GM19240 (cell line): ENCODE data around the gene MTCL3.

Experiments used
- DNase-seq: peaks from one replicate; pipeline ENCODE4 v3.0.0; 2011; ENCODE audit warnings: low spot score; ENCODE audit not compliant: insufficient read length

MTCL3 gene

DNA sequence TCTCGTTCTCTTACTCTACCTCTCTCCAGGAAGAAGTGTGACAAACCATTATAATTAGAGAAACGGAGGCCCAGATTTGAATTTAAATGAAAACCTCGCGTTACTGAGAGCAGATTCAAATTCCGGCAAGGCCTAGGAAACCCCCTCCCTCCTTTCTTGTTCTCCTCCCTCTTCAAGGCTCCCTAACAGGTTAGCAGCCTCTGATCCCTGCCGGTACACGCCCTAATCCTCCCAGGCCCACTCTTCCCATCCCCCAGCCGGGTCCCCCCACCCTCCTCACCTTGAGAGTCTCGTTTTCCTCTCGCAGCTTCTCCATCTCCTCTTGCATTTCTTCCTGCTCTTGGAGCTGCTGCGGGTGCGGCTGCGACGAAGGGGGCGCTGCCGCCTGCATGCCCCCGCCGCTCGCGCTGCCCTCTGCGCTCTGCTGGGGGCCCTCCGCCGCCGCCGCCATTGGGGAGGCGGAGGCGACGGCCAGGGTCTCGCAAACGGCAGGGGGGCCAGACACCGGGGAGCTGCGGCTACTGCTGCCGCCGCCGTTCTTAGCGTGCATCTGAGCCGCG lies 3.8 kb downstream of the MTCL3 start:
- DNase-seq: no peak

DNA sequence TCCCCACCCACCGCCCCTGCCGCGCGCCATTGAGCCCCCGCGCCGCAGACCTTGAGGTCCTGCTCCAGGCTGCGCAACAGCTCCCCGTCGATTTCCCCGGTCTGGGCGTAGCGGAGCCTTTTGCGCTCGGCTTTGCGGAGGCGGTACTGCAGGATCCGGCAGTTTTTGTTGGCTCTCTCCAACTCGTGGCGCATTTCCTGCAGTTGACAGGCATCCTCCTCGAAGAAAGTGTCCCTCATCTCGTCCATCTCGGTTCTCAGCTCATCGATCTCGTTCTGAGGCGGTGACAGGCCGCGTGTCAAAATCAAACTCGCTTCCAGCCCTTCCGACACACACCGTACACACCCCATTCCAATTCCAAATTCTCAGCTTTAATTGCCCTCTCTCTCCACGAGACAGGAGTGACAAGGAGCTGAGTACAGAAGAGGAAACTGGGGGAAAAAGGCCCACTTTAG lies 4.3 kb downstream of the MTCL3 start:
- no peak for DNase-seq

DNA sequence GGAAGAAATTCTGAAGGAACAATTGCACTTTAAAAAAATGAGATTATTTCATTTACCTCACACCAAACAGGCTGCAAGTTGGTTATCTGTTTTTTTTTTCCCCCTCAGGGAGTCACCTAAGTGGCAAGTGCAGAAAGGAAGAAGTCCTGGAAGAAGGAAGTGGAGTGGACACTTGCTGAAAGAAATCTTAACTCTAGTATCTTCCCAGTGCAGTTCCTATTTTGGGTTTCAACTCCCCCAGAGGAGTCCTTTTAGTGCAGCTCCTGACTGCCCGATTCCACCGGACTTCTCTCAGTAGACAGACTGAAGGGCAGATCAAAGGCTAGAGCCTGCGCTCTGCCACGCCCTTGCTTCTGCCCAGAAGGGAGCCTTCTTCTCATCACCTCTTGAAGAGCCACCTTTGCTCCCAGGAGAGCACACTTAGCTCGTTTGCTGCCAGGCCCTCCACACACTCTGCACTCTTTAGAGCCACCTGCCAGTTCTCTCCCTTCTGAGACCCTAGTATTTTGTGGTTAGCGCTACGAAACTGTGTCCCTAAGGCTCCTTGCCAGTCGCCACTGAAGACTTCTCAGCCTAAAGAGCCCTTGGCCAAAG lies 4.9 kb downstream of the MTCL3 start:
- no peak for DNase-seq

DNA sequence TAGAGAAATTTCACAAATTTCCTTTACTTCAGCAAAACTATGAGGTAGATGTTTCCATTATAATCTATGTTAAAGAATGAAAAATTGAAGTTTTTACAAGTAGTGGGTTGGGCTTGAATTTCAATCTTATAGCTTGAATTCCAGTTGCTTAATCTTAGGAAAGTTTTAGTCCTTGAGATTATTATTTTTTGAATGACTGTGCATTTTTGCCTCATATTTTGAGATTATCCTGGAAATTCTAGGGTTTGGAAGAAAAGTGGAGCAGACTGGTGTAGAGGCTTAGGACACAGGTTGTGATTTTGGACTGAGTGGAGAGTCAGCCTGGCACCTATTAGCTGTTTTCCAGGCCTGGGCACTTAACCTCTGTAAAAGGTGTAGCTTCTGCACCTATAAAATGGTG lies 5.7 kb downstream of the MTCL3 start:
- DNase-seq: no peak

DNA sequence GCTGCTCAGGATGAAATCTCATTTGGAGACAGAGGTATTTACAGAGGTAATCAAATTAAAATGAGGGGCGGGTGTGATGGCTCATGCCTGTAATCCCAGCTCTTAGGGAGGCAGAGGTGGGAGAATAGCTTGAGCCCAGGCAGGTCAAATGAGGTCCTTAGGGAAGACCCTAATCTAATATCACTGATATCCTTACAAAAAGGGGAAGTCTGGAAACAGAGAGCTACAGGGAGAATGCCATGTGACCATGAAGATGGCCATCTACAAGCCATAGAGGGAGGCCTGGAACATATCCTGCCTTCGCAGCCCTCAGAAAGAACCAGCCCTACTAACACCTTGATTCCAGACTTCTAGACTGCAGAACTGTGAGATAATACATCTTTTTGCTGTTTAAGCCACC lies 8.3 kb downstream of the MTCL3 start:
- DNase-seq: no peak

DNA sequence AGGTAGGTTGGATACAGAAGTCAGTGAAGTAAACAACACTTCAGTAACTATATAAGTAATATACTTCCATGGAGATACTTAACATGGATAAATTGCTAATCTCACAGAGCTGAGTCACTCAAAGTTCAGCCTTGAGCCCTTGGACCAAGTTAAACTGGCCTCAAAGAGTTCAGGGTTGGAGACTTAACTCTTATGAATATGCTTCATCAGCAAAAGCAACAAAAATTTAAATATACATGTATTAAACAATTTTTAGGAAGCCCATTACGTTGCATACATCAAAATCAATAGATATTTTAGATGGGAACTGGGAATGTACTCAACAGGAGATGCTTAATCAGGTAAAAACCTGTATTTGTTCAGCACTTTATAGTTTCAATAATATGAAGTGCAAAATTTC lies 12.2 kb downstream of the MTCL3 start:
- DNase-seq: no peak

DNA sequence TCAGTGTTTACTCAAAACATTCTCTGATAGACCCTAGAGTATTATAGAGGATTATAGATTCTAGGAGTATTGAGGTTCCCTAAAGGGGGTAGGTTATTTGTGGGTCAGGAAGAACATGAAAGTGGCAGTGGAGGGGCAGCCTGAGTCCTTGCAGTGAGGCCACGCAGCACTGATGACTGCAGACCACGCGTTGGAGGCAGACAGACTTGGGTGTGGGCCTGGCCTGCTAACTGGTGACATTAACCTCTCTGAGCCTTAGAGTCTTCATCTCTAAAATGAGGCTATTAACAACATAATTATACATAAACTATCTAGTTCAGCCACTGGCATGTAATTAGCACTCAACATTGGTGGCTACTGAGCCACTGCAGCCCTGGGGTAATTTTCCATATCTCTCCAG lies 16.1 kb downstream of the MTCL3 start:
- no peak for DNase-seq

DNA sequence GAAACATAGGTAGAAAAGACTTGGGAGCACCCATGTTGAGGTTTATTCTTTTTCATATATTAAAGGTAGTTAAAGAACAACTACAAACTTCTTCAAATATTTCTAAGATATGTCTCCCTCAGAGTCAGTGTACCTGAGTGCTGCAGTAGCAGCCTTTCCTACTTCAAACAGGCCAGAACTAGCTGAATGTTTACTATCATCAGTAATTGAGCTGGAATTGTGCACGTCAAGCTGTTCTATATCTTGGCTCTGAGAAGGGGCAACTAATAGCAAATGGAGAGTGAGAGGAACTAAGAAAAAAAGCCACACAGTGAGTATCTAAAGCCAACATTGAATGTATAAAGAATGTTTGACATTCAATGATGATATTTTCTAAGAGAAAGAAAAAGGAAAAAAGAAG lies 21.7 kb downstream of the MTCL3 start:
- no peak for DNase-seq

DNA sequence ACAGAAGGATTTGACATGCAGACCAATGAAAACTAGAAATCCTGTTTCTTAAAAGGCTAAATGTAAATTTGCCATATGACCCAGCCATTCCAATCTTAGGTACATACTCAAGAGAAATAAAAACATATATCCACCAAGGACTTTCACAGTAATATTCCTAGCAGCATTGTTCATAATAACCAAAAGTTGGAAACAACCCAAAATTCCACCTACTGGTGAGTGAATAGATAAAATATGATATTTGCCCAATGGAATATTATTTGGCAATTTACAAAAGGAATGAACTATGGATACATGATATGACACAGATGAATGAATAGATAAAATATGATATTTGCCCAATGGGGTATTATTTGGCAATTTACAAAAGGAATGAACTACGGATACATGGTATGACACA lies 22.7 kb downstream of the MTCL3 start:
- DNase-seq: no peak

DNA sequence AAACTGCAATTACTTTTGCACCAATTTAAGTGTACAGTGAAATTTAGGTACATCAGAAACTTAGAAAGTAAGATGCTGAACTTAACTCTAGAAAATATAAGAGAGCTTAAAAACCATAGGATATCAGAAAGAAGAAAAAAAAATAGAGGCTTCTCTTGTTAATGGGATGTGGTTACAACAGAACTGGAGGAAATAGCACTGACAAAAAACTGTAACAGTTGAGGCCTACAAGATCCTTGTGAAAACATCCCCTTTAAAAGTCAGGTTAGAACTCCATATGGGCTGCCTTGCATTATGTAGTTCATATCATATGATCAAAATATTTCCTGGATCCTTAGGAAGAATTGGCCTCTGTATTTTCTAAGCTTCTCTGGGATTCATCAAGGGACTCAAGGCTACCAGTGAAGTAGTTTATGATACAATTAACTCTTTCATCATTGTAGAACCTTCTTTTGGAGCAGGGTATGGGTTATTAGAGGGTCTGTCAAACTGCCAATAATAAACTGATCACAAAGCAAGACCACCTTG lies 24.8 kb downstream of the MTCL3 start:
- DNase-seq: no peak

DNA sequence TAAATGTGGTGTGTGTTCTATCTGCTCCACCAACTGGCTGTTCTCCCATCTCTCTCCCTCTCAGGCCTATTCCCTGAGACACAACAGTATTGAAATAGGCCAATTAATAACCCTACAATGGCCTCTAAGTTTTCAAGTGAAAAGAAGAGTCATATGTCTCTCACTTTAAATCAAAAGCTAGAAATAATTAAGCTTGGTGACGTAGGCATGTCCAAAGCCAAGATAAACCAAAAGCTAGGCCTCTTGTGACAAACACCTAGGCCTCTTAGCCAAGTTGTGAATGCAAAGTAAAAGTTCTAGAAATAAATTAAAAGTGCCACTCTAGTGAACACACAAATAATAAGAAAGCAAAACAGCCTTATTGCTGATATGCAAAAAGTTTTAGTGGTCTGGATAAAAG lies 29.9 kb downstream of the MTCL3 start:
- DNase-seq: no peak

DNA sequence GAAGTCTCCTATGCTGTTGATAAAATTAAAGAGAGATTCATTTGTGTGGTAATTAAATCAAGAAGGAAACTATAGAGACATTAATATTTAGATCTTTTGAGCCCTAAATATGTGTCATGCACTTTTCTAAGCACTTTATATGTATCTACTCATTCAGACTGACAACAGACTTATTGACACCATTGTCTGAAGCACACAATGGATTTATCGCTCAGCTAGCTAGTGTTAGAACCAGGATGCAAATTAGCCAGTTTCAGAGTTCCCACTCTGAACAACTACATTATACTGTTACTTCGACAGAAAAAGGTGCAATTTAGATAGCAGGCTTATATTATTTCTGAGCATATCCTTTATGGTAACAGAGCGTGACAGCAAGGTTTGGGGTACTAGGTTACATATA lies 32.2 kb downstream of the MTCL3 start:
- no peak for DNase-seq

DNA sequence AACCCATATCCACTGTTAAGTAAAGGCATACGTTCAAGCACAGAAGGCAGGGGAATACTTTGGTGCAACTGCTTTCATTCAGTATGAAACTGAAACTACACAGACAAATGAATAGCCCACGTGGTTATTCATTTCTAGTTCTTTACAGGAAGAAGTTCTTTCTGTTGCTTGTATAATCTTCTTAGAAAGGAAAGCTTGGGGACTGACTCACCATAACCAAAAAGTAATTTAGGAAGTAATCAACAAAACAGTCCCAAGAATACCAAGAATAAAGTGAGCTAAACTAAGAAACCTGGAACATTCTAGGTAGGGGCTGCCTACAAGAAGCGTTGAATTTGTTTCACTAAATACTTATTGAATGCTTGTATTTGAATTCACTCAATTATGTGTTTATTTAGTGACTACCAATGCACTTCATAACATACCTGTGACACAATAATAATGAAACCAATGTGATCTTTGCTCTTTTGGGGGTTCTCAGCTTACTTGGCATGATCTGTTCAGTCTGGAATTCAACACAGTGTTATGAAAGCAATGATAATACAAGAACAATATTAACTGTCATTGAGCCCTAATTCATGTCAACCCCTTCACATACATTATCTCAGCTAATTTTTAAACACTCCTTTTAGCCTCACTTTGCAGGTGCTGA lies 34.8 kb downstream of the MTCL3 start:
- DNase-seq: peak; percentile 38

DNA sequence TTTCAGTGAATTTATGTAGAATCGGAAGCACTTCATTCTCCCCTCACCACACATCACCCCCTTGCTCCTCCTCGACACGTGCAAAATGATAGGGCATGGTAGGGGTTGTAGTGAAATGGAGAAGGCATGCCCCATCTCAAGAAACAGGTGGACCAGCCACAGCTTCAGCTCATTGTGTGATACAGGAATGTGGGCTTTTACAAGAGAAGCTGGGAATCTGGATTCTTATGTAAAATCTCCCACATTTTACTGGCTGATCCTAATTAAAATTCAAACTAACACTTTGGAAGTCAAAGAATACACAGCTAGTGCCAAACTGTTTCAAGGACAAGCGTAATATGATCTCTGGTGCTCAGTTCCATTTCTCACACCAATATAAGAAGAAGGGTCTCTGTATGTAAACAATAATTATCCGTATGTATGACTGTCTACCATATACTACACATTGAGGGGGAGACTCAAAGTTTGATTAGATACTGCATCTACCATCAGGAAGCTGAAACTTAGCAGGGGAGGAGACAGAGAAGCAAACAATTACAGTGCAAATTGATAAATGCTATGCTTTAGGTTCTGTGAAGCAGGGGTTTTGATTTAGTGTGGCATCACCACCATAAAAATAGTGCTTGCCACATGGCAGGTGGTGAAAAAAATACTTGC lies 35.6 kb downstream of the MTCL3 start:
- no peak for DNase-seq

DNA sequence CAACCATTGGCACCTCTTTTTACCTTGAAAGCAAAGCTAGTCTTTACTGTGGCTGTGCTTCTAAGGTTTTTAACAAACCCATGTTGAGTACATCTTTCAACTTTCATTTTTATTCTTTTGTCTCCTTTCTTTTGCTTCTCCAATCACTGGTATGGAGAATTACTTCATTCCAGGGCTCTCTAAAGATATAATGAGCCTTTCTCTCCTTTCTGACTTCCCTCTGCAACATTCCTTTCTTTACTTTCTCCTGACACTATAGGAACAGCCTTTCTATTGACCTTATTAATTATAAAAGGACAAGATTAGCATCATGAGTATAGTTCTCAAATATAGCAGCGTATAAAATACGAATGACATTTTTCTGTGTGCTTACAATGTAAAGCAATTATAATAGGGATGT lies 36.8 kb downstream of the MTCL3 start:
- no peak for DNase-seq

DNA sequence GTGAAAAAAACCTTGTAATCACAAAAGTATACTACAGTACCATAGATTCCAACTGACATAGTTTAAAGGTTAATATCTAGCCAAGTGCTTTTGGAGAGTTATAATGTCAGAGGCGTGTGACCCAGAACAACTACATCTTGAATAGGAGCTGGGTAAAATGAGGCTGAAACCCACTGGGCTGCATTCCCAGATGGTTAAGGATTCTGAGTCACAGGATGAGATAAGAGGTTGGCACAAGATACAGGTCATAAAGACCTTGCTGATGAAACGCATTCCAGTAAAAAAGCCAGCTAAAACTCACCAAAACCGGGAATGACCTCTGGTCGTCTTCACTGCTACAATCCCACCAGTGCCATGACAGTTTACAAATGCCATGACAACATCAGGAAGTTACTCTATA lies 37.5 kb downstream of the MTCL3 start:
- DNase-seq: no peak

DNA sequence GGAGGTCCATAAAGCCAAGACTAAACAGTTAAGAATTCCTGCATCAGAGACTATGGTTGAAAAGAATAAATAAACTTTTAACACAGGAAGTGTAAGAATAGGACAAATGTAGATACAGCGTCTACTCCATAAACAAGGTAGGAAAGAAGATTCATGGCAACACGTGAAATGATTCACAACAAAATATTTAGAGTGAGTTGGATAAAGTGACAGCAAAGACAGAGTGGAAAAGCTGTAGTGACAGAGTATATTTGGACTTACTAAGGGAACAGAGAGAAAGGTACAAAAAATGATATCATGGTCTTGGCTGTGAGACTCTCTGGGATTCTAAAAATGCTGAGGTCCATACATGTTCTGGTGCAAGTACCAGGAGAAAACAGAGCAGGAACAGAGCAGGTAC lies 38.0 kb downstream of the MTCL3 start:
- no peak for DNase-seq

DNA sequence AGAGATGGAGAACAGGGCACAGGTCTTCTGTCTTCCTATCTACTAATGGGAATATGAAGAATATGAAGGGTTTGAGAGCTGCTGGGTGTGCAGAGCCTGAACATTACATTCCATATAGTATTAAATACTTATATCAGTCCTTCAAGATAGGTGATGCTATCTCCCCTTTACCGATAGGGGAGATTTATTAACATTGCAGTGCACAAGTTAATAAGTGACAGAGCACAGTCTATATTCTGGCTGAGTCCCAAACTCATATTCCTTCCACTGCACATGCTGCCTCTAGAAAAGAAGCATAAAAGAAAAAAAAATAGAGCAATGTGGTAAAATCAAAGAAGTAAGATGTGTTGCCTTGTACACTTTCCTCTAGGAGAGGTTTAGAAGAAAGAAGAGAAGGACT lies 41.5 kb downstream of the MTCL3 start:
- DNase-seq: no peak

DNA sequence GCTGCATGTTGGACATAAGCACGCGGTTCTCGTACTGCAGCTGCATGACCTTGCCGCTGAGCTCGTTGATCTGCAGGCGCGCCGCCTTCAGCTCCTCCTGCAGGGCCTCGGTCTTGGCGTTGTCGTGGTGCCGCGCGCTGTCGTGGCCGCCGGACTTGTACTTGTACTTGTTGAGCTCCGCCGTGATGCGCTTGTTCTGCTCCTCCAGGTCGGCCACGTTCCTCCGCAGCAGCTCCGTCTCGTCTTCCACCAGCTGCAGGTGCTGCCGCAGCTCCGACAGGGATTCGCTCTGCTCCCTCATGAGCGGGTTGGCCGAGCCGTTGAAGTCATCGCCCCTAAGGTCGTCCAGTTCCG lies 43.3 kb downstream of the MTCL3 start:
- DNase-seq: no peak

DNA sequence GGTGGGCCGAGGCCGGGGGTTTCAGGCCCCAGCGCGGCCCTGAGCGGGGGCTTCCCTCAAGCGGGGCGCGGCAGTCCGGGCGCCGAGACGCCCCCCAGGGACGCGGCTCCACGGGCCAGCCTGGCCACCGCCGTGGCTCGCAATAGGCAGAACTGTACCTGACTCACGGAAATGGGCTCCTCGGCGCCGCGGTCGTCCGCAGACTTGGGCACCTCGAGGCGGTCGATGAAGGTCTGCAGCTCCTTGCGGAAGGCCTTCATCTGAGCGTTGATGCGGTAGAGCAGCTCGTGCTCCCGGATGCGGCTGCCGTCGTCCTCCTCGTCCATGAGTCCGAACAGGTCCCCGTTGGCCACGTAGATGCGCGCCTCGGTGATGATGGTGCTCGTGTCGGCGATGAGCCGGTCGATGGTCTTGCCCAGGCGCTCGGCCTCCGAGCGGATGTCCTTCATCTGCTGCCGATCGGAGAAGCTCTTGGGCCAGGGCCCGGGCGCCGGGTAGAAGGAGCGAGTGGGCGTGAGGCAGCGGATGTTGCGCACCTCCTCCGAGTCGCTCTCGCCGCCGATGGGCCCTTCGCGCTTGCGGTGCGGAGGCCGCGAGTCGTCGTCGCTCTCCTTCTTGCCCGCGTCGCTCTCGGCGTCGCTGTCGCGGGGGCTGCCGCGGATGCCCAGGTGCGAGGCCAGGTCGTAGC lies 43.9 kb downstream of the MTCL3 start:
- DNase-seq: no peak

DNA sequence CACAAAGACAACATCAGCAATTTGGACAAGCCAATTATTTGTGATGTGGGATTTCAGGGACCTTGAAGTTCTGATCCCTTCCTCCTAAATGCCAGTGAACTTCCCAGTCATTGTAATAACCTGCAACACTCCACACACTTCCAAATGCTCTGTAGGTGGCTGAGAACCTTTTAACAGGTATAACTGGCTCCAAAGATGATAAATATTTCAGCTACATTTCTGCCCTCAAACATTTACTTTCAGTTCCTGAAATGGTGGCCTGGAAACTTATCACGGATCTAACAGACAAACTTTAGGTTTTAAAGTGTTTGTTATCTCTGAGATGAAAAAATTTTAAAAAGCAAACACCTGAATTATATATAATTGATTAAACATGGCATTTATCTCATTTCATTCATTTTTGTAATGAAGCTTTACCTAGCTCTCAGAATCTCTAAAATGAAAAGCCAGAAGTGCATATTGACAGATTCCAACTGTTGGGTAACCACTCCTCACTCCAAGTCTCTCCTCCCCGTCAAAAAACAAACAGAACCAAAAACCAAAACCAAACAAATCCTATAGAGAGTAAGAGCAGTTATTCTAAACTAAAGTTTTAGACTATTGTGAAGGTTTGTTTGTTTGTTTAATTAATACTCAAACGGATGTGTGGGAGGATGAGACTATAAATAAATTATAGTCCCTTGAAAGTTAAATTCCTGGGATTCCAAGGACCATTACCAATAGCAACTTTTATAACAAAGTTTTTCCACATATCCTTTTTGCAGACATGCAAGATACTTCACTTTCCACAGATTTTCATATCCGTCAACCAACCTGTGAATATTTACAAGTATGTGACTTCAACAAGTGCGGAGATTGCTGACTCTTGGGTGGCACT lies 47.5 kb downstream of the MTCL3 start:
- DNase-seq: no peak
